WTC11 (cell line): Measurements from ENCODE around the gene HSPA12A. TPM values are rescaled to one million over a fixed set of nuclear protein-coding genes. Genes with fewer than 3 reads are reported as not detected.

Experiments
- ATAC-seq: fragments of 200-7000 bp; cut with Tn5 transposase; 2 replicates; pipeline ENCODE4 v1.10.0; 2021; ENCODE audit warnings: mild to moderate bottlenecking, moderate library complexity
- CTCF ChIA-PET: fragments of 300-600 bp; sonication (Branson Sonifier 250); formaldehyde crosslinking; loops from one replicate; lab custom pipeline; 2021; ENCODE audit warnings: antibody characterized with exemption; lab: Charles Lee
- POLR2A ChIA-PET: fragments of 350-600 bp; sonication (Branson Sonifier 250); formaldehyde crosslinking; loops from one replicate; lab custom pipeline; 2021; ENCODE audit warnings: antibody characterized with exemption; lab: Charles Lee
- DNase-seq: peaks from one replicate; pipeline ENCODE4 v3.0.0; 2021; ENCODE audit warnings: low spot score
- H3K27ac Mint-ChIP-seq: 2 replicates; pipeline ENCODE4 v1.8.0; 2021; ENCODE audit warnings: mixed read lengths
- H3K27me3 Mint-ChIP-seq: 2 replicates; pipeline ENCODE4 v1.8.0; 2021; ENCODE audit warnings: low read depth, mild to moderate bottlenecking, moderate library complexity, mixed read lengths
- H3K36me3 Mint-ChIP-seq: 2 replicates; pipeline ENCODE4 v1.8.0; 2021; ENCODE audit warnings: mixed read lengths
- H3K4me1 Mint-ChIP-seq: 2 replicates; pipeline ENCODE4 v1.8.0; 2022; ENCODE audit warnings: mixed read lengths
- H3K4me3 Mint-ChIP-seq: 2 replicates; pipeline ENCODE4 v1.8.0; 2021; ENCODE audit warnings: mild to moderate bottlenecking, moderate library complexity, mixed read lengths
- H3K9me3 Mint-ChIP-seq: 2 replicates; pipeline ENCODE4 v1.8.0; 2021; ENCODE audit warnings: mixed read lengths
- AFF4 ChIP-seq: sonication (generic); formaldehyde crosslinking; IDR thresholded peaks from 2 replicates; pipeline ENCODE4 v1.8.1; 2023; ENCODE audit warnings: mild to moderate bottlenecking, missing genetic modification reagents, borderline replicate concordance
- AR ChIP-seq: fragments of 250-450 bp; sonication (Bioruptor Pico); IDR thresholded peaks from 2 replicates; pipeline ENCODE4 v1.9.0; 2021; ENCODE audit warnings: mild to moderate bottlenecking
- JUN ChIP-seq: sonication (generic); formaldehyde crosslinking; IDR thresholded peaks from 2 replicates; pipeline ENCODE4 v1.8.0; 2023; ENCODE audit warnings: mild to moderate bottlenecking, missing genetic modification reagents
- MAX ChIP-seq: sonication (generic); formaldehyde crosslinking; IDR thresholded peaks from 2 replicates; pipeline ENCODE4 v1.8.0; 2022; ENCODE audit warnings: mild to moderate bottlenecking, missing genetic modification reagents
- MYBL2 ChIP-seq: sonication (generic); formaldehyde crosslinking; IDR thresholded peaks from 2 replicates; pipeline ENCODE4 v1.8.1; 2023; ENCODE audit warnings: mild to moderate bottlenecking, moderate library complexity, missing genetic modification reagents
- NFATC4 ChIP-seq: fragments of 250-450 bp; sonication (Bioruptor Pico); IDR thresholded peaks from 2 replicates; pipeline ENCODE4 v1.9.0; 2021; ENCODE audit warnings: mild to moderate bottlenecking
- TEAD4 ChIP-seq: sonication (generic); formaldehyde crosslinking; IDR thresholded peaks from 2 replicates; pipeline ENCODE4 v1.8.0; 2022; ENCODE audit warnings: mild to moderate bottlenecking, missing genetic modification reagents
- ZNF121 ChIP-seq: sonication (generic); formaldehyde crosslinking; IDR thresholded peaks from 2 replicates; pipeline ENCODE4 v1.8.0; 2023; ENCODE audit warnings: missing genetic modification reagents
- ZNF232 ChIP-seq: sonication (generic); formaldehyde crosslinking; IDR thresholded peaks from 2 replicates; pipeline ENCODE4 v1.8.0; 2022; ENCODE audit warnings: mild to moderate bottlenecking, missing genetic modification reagents
- ZNF416 ChIP-seq: fragments of 250-450 bp; sonication (Bioruptor Pico); IDR thresholded peaks from 2 replicates; pipeline ENCODE4 v1.9.0; 2021; ENCODE audit warnings: mild to moderate bottlenecking, inconsistent platforms
- ZNF423 ChIP-seq: fragments of 250-450 bp; sonication (Bioruptor Pico); IDR thresholded peaks from 2 replicates; pipeline ENCODE4 v2.1.2; 2022; ENCODE audit warnings: mild to moderate bottlenecking, moderate library complexity
- ZNF425 ChIP-seq: fragments of 250-450 bp; sonication (Bioruptor Pico); conservative IDR thresholded peaks from 2 replicates; pipeline ENCODE4 v1.9.0; 2021; ENCODE audit warnings: mild to moderate bottlenecking
- ZNF532 ChIP-seq: fragments of 250-450 bp; sonication (Bioruptor Pico); IDR thresholded peaks from 2 replicates; pipeline ENCODE4 v1.9.0; 2021; ENCODE audit warnings: mild to moderate bottlenecking, borderline replicate concordance
- ZNF671 ChIP-seq: fragments of 250-450 bp; sonication (Bioruptor Pico); IDR thresholded peaks from 2 replicates; pipeline ENCODE4 v1.8.0; 2021; ENCODE audit warnings: mild to moderate bottlenecking
- ZSCAN18 ChIP-seq: fragments of 250-450 bp; sonication (Bioruptor Pico); IDR thresholded peaks from 2 replicates; pipeline ENCODE4 v2.1.2; 2022; ENCODE audit warnings: mild to moderate bottlenecking, moderate library complexity
- total RNA-seq: library from RNA; stranded (reverse); gene quantifications from 3 replicates; pipeline ENCODE4 v1.2.3, GENCODE V29; 2021

The HSPA12A gene
- total RNA-seq, 1 experiment from 2014 or later: 7.2 TPM

GRCh38 chr10:116694927-116695268 lies 47.5 kb downstream of the HSPA12A start (continued):
- TF ChIP-seq AR (no peak), ZNF416 (CRISPR knock-in tag) (no peak), ZSCAN18 (CRISPR knock-in tag) (no peak)
- TF ChIP-seq, all 79 proteins: peak for 0

- POLR2A ChIA-PET: no interaction called here
- Mint-ChIP-seq H3K4me3 (peak overlapping the region; percentile 26; the same call in 1 of the 2 replicates), H3K27ac (no peak overlapping the region), H3K9me3 (peaks cover 2% of the 10 kb centered on the region; the same call in 1 of the 2 replicates), H3K36me3 (no peaks in the 10 kb centered on the region; the same call in 1 of the 2 replicates), H3K4me1 (peaks cover 41% of the 10 kb centered on the region), H3K27me3 (no peaks in the 10 kb centered on the region)
- DNase-seq (peak; percentile 50), ATAC-seq (peak; percentile 71)
- CTCF ChIA-PET: interaction anchor here (0.9 to 1.3 kb wide), 6 partner anchors 12 to 472 kb away, joined by 3 to 14 read pairs (median 5); partner anchors contain the start of gene HSPA12A
- TF ChIP-seq ZNF425 (CRISPR knock-in tag) (no peak), ZNF423 (peak; percentile 78), ZNF121 (CRISPR knock-in tag) (no peak)
- TF ChIP-seq, all 79 proteins: peak for 1
Measured at GRCh38 chr10:116694243-116694926, 48.0 kb downstream of the HSPA12A start.

- Mint-ChIP-seq H3K4me1 (peaks cover 58% of the 10 kb centered on the region), H3K27me3 (no peaks in the 10 kb centered on the region), H3K36me3 (no peaks in the 10 kb centered on the region; the same call in 1 of the 2 replicates), H3K4me3 (no peak overlapping the region), H3K27ac (no peak overlapping the region), H3K9me3 (peaks cover 4% of the 10 kb centered on the region; the same call in 1 of the 2 replicates)
- CTCF ChIA-PET: interaction anchor here (0.5 to 3.3 kb wide), 8 partner anchors 9 to 483 kb away, joined by 3 to 25 read pairs (median 16); no protein-coding TSS in a partner anchor
- ATAC-seq: no peak
- no peak for DNase-seq
- TF ChIP-seq NFATC4 (CRISPR knock-in tag): no peak
- TF ChIP-seq MAX: no peak
- TF ChIP-seq AFF4 (CRISPR knock-in tag): no peak
- no peak for TF ChIP-seq JUN (CRISPR knock-in tag)
- no peak for TF ChIP-seq ZNF532
- TF ChIP-seq MYBL2 (CRISPR knock-in tag): no peak
- no peak for TF ChIP-seq ZNF671
- no peak for TF ChIP-seq ZNF232 (CRISPR knock-in tag)
- TF ChIP-seq TEAD4 (CRISPR knock-in tag): no peak
- POLR2A ChIA-PET: no interaction called here
Measured at GRCh38 chr10:116692225-116692624, 50.1 kb downstream of the HSPA12A start.
